ENCODE measurements around the gene TMEM151B. TPM values are rescaled to one million over a fixed set of nuclear protein-coding genes. Genes with fewer than 3 reads are reported as not detected.
A peak's percentile ranks its signal among the peaks of the same experiment; 100 is the strongest.

TMEM151B gene
- total and polyA plus RNA-seq, 2 of the 13 experiments (the other 11 are each of a cell fraction or from before 2014, with no cell fraction given) = not detected

DNA sequence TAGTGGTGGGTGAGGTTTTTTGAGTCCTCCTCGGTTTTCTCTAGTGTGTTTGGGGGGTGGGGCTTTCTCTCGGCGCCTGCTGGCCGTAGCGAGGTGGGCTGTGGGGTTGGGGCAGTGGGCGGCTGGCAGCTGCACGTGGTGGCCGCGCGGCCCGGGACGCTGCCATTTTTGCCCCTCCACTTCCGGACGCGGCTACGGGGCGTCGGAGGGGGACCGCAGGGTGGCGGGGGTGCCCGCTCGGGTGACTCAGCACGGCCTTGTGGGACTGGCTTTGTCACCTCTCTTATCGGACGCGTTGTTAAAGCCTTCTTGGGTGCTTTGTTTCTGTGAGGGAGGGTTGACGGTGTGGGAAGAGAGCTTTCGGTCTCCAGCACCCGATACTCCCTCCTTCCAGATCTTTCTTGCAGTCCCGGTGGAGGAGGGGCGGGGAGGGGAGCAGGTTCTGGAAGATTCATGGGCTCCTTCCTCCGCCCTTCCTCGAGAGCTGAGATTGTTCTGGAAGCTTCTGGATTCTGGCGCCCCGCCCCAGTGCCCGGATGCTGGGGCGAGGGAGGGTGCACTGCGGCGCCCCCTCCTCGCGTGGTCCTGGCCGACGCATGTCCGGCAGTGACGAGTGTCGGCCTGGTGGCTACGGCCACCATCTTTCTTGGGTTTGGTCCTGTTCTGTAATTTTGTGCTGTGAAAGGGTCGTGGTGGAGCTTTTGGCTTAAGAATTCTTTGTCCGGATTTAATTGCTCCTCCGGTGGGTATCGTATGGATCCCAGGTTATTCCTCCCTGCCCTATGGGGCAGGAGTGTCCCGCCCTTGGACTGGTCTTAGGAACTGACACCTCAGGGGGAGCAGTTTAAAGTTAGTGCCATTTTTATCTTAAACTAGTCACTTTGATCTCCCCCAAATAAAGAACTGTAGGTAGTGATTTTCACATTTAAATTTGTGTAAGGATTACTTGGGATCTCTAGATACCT is 22.6 kb upstream of the TMEM151B start (continued):
- TF ChIP-seq NFE2L2 (IDR thresholded peaks at IDR 0.05; ENCODE audit: low read length) = peak; percentile 42; the same call in 1 of the 2 replicates
- no peak for TF ChIP-seq ZNF691 (CRISPR knock-in tag; IDR thresholded peaks at IDR 0.05; ENCODE audit: borderline replicate concordance, low read depth)
- peak; percentile 59; the same call in 1 of the 2 replicates for TF ChIP-seq ZNF234 (CRISPR knock-in tag; conservative IDR thresholded peaks at IDR 0.05)
- no peak; the same call in 1 of the 2 replicates for TF ChIP-seq MED13 (CRISPR knock-in tag; IDR thresholded peaks at IDR 0.05)
- no peak for TF ChIP-seq XRCC5 (optimal IDR thresholded peaks at IDR 0.05; ENCODE audit: low read length)
- TF ChIP-seq SP1 (IDR thresholded peaks at IDR 0.05) = no peak
- no peak for TF ChIP-seq SP1 (CRISPR knock-in tag; IDR thresholded peaks at IDR 0.05)
- no peak for TF ChIP-seq ZBTB8A (CRISPR knock-in tag; IDR thresholded peaks at IDR 0.05; ENCODE audit: borderline replicate concordance, low read depth)
- TF ChIP-seq ETV6 (CRISPR knock-in tag; conservative IDR thresholded peaks at IDR 0.05) = 0 out of 2 replicates have a peak, but pooled peaks have one; percentile 7
- 0 out of 2 replicates have a peak, but pooled peaks have one; percentile 21 for TF ChIP-seq ZNF280D (CRISPR knock-in tag; IDR thresholded peaks at IDR 0.05)
- no peak for TF ChIP-seq ZNF616 (CRISPR knock-in tag; IDR thresholded peaks at IDR 0.05; ENCODE audit: low read depth)
- peak; percentile 43; the same call in 1 of the 2 replicates for TF ChIP-seq ISL2 (CRISPR knock-in tag; IDR thresholded peaks at IDR 0.05)
- TF ChIP-seq JDP2 (CRISPR knock-in tag; IDR thresholded peaks at IDR 0.05; ENCODE audit: borderline replicate concordance) = no peak
- TF ChIP-seq, protein P1, sequence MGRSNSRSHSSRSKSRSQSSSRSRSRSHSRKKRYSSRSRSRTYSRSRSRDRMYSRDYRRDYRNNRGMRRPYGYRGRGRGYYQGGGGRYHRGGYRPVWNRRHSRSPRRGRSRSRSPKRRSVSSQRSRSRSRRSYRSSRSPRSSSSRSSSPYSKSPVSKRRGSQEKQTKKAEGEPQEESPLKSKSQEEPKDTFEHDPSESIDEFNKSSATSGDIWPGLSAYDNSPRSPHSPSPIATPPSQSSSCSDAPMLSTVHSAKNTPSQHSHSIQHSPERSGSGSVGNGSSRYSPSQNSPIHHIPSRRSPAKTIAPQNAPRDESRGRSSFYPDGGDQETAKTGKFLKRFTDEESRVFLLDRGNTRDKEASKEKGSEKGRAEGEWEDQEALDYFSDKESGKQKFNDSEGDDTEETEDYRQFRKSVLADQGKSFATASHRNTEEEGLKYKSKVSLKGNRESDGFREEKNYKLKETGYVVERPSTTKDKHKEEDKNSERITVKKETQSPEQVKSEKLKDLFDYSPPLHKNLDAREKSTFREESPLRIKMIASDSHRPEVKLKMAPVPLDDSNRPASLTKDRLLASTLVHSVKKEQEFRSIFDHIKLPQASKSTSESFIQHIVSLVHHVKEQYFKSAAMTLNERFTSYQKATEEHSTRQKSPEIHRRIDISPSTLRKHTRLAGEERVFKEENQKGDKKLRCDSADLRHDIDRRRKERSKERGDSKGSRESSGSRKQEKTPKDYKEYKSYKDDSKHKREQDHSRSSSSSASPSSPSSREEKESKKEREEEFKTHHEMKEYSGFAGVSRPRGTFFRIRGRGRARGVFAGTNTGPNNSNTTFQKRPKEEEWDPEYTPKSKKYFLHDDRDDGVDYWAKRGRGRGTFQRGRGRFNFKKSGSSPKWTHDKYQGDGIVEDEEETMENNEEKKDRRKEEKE (IDR thresholded peaks at IDR 0.05) = no peak
- TF ChIP-seq NBN (conservative IDR thresholded peaks at IDR 0.05) = no peak
- peak; percentile 73; the same call in 1 of the 2 replicates for TF ChIP-seq KDM5B (CRISPR knock-in tag; IDR thresholded peaks at IDR 0.05; ENCODE audit: borderline replicate concordance)
- TF ChIP-seq, protein P2, sequence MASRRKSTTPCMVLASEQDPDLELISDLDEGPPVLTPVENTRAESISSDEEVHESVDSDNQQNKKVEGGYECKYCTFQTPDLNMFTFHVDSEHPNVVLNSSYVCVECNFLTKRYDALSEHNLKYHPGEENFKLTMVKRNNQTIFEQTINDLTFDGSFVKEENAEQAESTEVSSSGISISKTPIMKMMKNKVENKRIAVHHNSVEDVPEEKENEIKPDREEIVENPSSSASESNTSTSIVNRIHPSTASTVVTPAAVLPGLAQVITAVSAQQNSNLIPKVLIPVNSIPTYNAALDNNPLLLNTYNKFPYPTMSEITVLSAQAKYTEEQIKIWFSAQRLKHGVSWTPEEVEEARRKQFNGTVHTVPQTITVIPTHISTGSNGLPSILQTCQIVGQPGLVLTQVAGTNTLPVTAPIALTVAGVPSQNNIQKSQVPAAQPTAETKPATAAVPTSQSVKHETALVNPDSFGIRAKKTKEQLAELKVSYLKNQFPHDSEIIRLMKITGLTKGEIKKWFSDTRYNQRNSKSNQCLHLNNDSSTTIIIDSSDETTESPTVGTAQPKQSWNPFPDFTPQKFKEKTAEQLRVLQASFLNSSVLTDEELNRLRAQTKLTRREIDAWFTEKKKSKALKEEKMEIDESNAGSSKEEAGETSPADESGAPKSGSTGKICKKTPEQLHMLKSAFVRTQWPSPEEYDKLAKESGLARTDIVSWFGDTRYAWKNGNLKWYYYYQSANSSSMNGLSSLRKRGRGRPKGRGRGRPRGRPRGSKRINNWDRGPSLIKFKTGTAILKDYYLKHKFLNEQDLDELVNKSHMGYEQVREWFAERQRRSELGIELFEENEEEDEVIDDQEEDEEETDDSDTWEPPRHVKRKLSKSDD (CRISPR knock-in tag; IDR thresholded peaks at IDR 0.05; ENCODE audit: low read depth) = peak; percentile 53; the same call in 1 of the 2 replicates
- no peak for TF ChIP-seq PHF5A (CRISPR knock-in tag; IDR thresholded peaks at IDR 0.05; ENCODE audit: low read depth, unreplicated experiment)

Data from HepG2 (cell line).